A673 (cell line): ENCODE data around the gene ALG9.

Source experiments
- EZH2 ChIP-seq: fragments of 200-600 bp; sonication (generic); IDR thresholded peaks from 2 replicates; pipeline ENCODE4 v1.6.1; 2017; ENCODE audit warnings: borderline replicate concordance, low read depth, mild to moderate bottlenecking, mixed read lengths, antibody characterized with exemption, low read length; ENCODE audit not compliant: poor library complexity, severe bottlenecking
- TF ChIP-seq, protein P1 (sequence below): fragments of 300-800, 200-600 bp; sonication (generic); conservative IDR thresholded peaks from 2 replicates; pipeline ENCODE4 v1.5.1; 2017; ENCODE audit warnings: low read depth, mild to moderate bottlenecking, antibody characterized with exemption, low read length, moderate library complexity, mixed read lengths

DNA sequence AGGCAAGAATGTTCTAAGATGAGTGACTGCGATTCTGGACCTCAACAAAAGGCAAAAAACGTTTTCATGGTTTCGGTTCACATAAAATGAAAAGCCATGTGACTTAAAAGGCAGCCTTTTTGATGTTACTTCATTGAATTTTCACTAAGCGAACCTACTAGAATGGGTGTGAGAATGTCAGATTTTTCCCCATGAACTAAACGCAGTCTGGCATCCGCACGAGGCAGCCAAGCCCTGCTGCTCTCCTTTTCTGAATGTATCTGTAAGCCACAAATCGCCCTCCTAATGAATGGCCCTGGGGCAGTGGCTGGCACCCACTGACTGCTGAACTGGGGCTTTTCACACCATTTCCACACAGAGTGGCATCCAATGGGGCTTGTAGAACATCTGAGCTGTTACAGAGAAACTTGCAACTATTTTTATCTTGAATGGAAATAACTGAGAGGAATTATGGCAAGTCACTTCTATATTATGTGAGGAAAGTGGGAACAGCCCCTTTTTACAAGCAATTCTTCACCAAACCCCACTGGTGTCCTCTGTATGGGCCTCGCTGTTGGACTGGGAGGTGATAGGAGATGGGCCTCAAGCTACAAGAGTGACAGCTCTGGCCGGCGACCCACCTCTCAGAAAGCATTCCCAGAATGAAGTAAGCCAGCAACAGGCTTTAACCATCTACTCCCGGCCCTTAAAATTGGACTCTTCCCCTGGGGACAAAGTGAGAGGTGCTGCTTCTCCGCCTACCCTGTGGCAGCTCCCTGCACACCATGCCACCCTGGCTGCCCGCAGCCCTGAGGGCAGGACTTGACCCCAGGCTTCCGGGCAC is 134.5 kb downstream of the ALG9 start:
- TF ChIP-seq, protein P1, sequence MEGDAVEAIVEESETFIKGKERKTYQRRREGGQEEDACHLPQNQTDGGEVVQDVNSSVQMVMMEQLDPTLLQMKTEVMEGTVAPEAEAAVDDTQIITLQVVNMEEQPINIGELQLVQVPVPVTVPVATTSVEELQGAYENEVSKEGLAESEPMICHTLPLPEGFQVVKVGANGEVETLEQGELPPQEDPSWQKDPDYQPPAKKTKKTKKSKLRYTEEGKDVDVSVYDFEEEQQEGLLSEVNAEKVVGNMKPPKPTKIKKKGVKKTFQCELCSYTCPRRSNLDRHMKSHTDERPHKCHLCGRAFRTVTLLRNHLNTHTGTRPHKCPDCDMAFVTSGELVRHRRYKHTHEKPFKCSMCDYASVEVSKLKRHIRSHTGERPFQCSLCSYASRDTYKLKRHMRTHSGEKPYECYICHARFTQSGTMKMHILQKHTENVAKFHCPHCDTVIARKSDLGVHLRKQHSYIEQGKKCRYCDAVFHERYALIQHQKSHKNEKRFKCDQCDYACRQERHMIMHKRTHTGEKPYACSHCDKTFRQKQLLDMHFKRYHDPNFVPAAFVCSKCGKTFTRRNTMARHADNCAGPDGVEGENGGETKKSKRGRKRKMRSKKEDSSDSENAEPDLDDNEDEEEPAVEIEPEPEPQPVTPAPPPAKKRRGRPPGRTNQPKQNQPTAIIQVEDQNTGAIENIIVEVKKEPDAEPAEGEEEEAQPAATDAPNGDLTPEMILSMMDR: no peak
- no peak for TF ChIP-seq EZH2
